Stimulated activated naive CD8-positive, alpha-beta T cell treated with anti-CD3 and anti-CD28 coated beads, Interleukin-15, amount 100 ng/mL, for 72 hours (primary cell): ENCODE measurements around the gene USP12.
"Not testable (repeated sequence)": the region's sequence is repeated elsewhere in the genome, so short reads cannot be mapped to it uniquely, and the experiment has no call there.

ENCODE experiments used
- ATAC-seq: fragments of 150-1000 bp; cut with Tn5 transposase; 2 replicates; pipeline ENCODE4 v1.10.0; 2021; ENCODE audit warnings: mild to moderate bottlenecking, moderate library complexity
- DNase-seq, 2 donors: peaks; one replicate each; pipeline ENCODE4 v3.0.0; 2021 to 2022
- H3K27ac Mint-ChIP-seq, 2 donors: one replicate each; pipeline ENCODE4 v1.8.0; 2022; ENCODE audit warnings: mild to moderate bottlenecking in 2 of 2, mixed read lengths in 2 of 2, moderate library complexity in 2 of 2
- H3K27me3 Mint-ChIP-seq: one replicate; pipeline ENCODE4 v1.8.0; 2022; ENCODE audit warnings: mixed read lengths
- H3K4me1 Mint-ChIP-seq: one replicate; pipeline ENCODE4 v1.8.0; 2022; ENCODE audit warnings: mild to moderate bottlenecking, mixed read lengths
- H3K4me3 Mint-ChIP-seq, 2 donors: one replicate each; pipeline ENCODE4 v1.8.0; 2022; ENCODE audit warnings: mild to moderate bottlenecking in 2 of 2, mixed read lengths in 2 of 2, moderate library complexity in 1 of 2
- H3K9me3 Mint-ChIP-seq, 2 donors: one replicate each; pipeline ENCODE4 v1.8.0; 2022; ENCODE audit warnings: mixed read lengths in 2 of 2

USP12 gene

DNA sequence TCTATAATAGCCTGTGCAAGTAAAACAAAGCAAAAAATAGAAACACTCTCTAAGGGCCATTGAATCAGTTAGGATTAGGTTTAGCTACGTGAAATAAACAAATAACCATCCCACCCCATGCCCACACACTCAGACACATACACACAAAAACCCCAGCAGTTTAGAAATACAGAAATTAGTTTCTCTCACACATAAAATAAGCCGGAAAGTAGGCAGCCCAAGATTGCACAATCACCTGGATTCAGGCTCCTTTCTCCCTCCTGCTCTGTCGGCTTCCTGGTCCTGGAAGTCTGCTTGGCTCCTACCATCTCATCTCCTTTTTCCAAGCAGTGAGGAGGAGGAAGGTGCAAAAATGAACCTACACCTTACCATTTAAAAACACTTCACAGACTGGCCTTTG, 22.6 kb upstream of the USP12 start:
- peaks cover 16% of the 10 kb centered on the region for H3K4me1 Mint-ChIP-seq
- no peak overlapping the region for H3K4me3 Mint-ChIP-seq
- H3K27me3 Mint-ChIP-seq = peaks cover 10% of the 10 kb centered on the region
- DNase-seq (no peak), ATAC-seq (no peak)
- no peak overlapping the region for H3K27ac Mint-ChIP-seq
- H3K9me3 Mint-ChIP-seq = peaks cover 5 to 8% of the 10 kb centered on the region in 2 donors

DNA sequence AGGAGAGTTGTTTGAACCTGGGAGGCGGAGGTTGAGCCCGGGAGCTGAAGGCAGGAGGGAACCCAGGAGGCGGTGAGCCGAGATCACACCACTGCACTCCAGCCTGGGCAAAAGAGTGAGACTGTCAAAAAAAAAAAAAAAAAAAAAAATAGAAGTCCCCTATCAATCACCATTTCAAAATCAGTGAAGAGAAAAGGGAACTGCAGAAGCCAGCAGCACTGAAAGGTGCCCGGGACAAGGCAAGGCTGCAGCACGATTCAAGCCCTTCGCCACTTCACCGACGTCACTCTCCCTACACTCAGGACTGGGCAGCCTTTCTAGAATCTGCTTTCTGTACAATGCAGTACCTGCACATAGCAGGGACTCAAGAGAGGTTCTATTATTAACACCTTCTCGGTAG, 21.9 kb upstream of the USP12 start:
- peaks cover 16% of the 10 kb centered on the region for H3K4me1 Mint-ChIP-seq
- ATAC-seq (no peak), DNase-seq (no peak)
- peak overlapping the region in 1 of 2 donors; percentile 38 for H3K27ac Mint-ChIP-seq
- peaks cover 5 to 8% of the 10 kb centered on the region in 2 donors for H3K9me3 Mint-ChIP-seq
- H3K27me3 Mint-ChIP-seq = peaks cover 10% of the 10 kb centered on the region
- H3K4me3 Mint-ChIP-seq = no peak overlapping the region

DNA sequence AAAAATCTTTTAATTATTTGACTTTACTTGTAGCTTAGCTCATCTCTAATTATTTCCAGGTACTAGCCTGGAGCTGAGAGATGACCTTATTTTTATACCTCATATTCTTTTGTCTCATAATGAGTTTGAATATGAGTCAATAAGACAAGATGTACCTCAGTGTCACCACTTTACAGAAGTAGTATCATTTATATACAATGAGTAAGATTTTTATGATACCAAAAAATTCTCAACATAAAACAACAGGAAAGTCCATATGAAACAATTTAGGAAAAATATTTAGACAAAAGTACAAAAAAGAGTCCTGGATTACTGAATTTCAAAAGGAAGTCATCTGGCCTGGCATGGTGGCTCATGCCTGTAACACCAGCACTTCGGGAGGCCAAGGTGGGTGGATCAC, 21.4 kb upstream of the USP12 start:
- H3K4me3 Mint-ChIP-seq = no peak overlapping the region

DNA sequence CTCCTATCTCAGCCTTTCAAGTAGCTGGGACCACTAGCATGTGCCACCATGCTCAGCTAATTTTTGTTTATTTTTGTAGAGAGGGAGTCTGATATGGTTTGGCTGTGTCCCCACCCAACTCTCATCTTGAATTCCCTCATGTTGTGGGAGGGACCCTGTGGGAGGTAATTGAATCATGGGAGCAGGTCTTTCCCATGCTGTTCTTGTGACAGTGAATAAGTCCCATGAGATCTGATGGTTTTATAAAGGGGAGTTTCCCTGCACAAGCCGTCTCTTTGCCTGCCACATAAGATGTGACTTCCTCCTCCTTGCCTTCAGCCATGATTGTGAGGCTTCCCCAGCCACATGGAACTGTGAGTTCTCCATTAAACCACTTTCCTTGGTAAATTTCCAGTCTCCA, 20.8 kb upstream of the USP12 start:
- Mint-ChIP-seq H3K27me3 (peaks cover 10% of the 10 kb centered on the region), H3K4me1 (peaks cover 16% of the 10 kb centered on the region)
- not testable (repeated sequence) for ATAC-seq, H3K9me3 Mint-ChIP-seq, H3K27ac Mint-ChIP-seq, H3K4me3 Mint-ChIP-seq, DNase-seq

More for the DNA sequence above, 21.4 kb upstream of the USP12 start:
- peaks cover 16% of the 10 kb centered on the region for H3K4me1 Mint-ChIP-seq
- peak overlapping the region; percentile 36 to 38 for H3K27ac Mint-ChIP-seq
- peak; percentile 54 for ATAC-seq
- H3K9me3 Mint-ChIP-seq = peaks cover 2 to 4% of the 10 kb centered on the region in 2 donors
- DNase-seq = no peak
- peaks cover 10% of the 10 kb centered on the region for H3K27me3 Mint-ChIP-seq

DNA sequence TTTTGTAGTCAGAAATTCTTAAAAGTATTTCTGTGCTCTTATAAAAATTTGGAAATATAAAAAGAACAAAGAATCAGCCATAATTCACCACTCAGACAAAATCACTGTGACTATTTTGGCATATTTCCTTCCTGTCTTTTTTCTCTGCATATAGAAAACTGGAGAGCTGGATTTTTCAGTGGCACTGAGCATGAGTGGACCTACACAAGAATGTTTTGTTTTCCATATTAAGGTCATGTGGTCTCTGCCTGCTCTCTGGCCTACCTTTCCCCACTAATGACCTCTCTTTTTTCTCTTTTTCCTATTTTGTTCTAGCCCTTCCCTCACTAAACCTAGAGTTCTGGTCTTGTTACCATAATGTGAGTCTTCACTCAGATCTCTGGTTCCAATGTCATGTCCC, 17.6 kb upstream of the USP12 start:
- peaks cover 5% of the 10 kb centered on the region for H3K27me3 Mint-ChIP-seq
- DNase-seq = no peak
- no peak overlapping the region for H3K4me3 Mint-ChIP-seq
- no peak for ATAC-seq
- no peak overlapping the region for H3K27ac Mint-ChIP-seq
- H3K9me3 Mint-ChIP-seq = no peaks in the 10 kb centered on the region
- H3K4me1 Mint-ChIP-seq = peaks cover 4% of the 10 kb centered on the region

DNA sequence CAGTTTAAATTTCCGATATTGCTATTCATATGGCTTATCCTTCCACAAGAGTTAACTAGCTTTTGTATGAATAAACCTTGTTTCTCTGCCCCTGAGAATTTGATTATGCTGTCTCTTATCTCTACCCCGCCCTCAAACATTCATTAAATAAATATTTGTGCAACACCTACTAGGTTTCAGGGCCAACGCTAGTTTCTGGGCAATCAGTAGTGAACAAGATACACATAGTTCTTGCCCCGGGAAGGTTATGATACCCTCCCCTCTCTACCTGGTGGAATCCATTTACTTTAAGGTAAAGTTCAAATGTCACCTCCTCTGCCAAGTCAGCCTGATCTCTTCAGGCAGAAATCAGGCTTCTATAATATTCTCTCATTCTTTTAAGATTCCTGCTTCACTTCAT, 16.6 kb upstream of the USP12 start:
- Mint-ChIP-seq H3K27ac (no peak overlapping the region), H3K4me3 (no peak overlapping the region), H3K9me3 (no peaks in the 10 kb centered on the region), H3K27me3 (peaks cover 5% of the 10 kb centered on the region), H3K4me1 (no peaks in the 10 kb centered on the region)
- ATAC-seq (no peak), DNase-seq (no peak)

DNA sequence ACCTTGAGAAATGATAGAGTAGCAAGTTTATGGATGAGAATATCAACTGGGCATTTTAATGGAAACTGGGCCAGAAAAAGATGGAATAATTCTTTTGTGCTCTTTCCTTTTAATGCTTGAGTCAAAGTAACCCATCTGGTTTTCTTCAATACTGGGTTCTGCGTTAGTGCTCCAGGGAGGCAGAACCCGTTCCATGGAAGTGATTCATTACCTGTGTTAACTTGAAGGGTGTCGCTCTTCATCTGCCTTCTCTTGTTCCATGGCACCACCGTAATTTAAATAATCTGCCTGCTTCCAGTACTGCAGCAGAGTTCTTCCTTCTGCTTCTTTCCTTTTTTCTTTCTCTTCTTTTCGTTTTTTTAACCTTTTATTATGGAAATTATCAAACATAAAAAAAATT, 14.7 kb upstream of the USP12 start:
- Mint-ChIP-seq H3K9me3 (no peaks in the 10 kb centered on the region), H3K27me3 (peaks cover 12% of the 10 kb centered on the region), H3K4me3 (no peak overlapping the region), H3K27ac (no peak overlapping the region), H3K4me1 (no peaks in the 10 kb centered on the region)
- DNase-seq (no peak), ATAC-seq (no peak)

DNA sequence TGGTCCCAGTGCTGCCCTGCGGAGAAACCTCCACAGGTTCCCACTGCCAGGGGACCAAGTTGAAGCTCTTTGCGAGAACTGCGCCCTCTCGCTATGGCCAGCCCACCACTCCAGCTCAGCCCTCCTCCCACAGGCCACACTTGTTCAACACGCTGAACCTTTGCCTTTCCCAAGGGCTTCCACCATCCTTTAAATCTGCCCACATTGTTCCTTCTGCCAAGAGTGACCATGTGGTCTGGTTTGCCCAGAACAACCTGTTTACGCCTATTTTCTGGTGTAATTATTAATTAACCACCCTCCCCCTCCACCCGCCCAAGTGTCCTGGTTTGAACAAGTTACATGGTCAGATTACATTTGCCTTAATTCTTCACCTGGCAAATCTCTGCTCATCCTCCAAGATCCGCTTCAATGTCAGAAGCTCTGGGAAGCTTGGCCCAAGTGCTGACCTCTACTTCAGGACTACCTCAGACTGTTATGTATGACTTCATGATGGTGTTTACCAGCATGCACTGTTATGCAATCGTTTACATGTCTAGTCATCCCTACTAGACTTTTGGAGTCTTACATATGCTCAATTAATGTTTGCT, 12.0 kb upstream of the USP12 start:
- H3K4me3 Mint-ChIP-seq = no peak overlapping the region

DNA sequence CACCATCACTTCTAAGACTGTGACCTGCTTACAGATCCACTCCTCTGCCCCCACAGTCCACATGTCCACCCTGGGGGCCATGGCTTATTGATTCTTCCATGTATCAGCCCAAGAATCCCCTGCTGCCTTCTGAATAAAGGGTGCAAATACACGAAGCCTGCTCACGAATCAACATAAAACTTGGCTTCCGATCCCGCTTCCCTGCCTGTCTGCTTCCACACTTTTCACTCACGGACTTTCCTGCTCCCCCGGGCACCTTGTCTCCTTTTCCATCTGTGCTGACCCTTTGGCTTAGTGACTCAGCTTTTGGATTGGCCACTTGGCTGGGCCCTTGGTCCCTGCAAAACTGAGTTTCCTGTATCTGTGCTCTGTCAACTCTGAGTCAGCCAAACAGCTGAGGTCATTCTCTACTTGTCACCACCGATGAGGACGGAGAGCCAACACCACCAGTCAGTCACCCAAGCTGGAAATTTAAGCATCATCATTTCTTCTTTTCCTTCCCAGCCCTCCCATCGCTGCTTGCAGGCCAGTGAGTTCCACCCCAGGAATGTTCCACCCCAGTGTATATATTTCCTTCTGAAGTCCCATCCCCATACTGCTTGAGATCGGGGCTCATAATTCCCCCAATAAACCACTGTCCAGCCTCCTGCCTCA, 11.4 kb upstream of the USP12 start:
- H3K4me1 Mint-ChIP-seq = peaks cover under 1% of the 10 kb centered on the region

More for the DNA sequence above, 12.0 kb upstream of the USP12 start:
- no peaks in the 10 kb centered on the region for H3K4me1 Mint-ChIP-seq
- no peaks in the 10 kb centered on the region for H3K9me3 Mint-ChIP-seq
- DNase-seq (no peak), ATAC-seq (no peak)
- H3K27ac Mint-ChIP-seq = no peak overlapping the region
- H3K27me3 Mint-ChIP-seq = peaks cover 12% of the 10 kb centered on the region

DNA sequence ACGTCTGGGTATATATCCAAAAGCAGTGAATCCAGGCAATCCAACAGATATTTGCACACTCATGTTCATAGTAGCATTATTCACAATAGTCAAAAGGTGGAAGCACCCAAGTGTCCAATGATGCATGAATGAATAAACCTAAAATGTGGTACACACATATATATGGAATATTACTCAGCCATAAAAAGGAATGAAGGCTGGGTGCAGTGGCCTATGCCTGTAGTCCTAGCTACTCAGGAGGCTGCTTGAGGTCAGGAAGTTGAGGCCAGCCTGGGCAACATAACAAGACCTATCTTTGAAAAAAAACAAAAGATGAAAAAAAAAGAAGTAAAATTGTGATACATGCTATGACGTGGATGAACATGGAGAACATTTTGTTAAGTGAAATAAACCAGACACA, 10.4 kb upstream of the USP12 start:
- Mint-ChIP-seq H3K27ac (no peak overlapping the region), H3K4me3 (no peak overlapping the region), H3K9me3 (no peaks in the 10 kb centered on the region), H3K27me3 (peaks cover 12% of the 10 kb centered on the region), H3K4me1 (peaks cover 6% of the 10 kb centered on the region)
- DNase-seq (no peak), ATAC-seq (no peak)

More for the DNA sequence above, 11.4 kb upstream of the USP12 start:
- Mint-ChIP-seq H3K27me3 (peaks cover 12% of the 10 kb centered on the region), H3K4me3 (no peak overlapping the region), H3K27ac (no peak overlapping the region), H3K9me3 (no peaks in the 10 kb centered on the region)
- no peak for DNase-seq
- no peak for ATAC-seq

DNA sequence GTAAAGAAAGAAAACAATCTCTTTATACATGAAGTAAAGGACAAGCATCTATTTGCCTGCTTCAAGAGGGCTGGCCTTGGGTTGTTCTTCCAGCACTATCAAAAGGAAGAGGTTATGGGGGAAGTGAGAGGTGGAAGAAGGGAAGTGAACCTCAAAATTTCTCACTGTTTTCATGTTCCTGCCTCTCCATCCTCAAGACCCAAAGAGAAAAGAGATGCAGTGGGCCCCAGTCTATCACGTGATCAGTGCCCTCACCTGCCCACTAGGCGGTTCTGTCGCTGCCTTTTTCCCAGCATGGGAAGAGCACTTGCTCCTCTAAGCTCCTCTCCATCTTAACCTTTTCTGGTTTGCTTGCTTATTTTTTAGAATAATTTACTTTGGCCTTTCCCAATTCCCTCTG, 6.2 kb upstream of the USP12 start:
- Mint-ChIP-seq H3K4me3 (no peak overlapping the region), H3K4me1 (peaks cover 31% of the 10 kb centered on the region), H3K27ac (no peak overlapping the region), H3K9me3 (no peaks in the 10 kb centered on the region), H3K27me3 (peaks cover 3% of the 10 kb centered on the region)
- ATAC-seq (no peak), DNase-seq (no peak)

DNA sequence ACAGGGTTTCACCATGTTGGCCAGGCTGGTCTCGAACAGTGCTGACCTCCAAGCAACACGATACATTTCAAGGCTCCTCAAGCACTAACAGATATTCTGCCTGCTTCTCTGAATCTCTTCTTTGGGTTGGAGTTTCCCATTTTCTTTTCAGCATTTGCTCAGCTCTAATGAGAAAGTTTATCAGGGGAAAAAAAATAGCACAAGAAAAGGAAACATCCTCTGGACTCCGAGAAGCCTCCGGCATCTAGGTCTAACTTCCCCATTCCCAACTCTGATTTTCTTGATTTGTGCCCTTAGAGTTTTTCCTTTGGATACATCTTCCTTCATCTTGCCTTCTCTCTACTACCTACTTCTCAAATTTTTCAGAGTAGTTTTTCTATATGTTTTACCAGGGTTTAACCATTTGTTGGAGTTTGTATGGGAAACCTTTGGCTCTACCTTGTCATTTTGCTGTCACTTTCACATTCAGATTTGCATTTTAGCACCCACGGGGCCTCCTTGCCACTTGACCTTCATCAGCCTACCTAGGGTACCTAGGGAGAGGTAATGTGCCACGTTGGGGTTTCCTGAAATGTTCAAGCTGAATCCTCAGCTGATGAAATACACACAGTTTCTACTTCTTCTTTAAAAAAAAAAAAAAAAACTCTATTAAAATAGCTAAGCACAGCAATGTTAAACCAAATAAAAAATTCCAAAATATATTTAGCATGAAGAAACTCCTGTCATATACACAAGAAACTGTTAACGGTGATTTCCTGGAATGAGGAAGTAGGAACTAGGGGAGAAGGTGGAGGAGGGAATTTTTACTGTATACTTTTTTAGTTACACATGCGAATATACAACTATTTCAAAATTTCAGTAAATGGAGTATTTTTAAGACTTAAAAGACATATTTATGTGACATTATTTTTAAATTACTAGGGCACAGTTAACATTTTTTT, 5.1 kb upstream of the USP12 start:
- Mint-ChIP-seq H3K9me3 (no peaks in the 10 kb centered on the region), H3K27me3 (no peaks in the 10 kb centered on the region), H3K4me3 (peak overlapping the region in 1 of 2 donors; percentile 25), H3K27ac (no peak overlapping the region), H3K4me1 (peaks cover 40% of the 10 kb centered on the region)
- DNase-seq (no peak), ATAC-seq (no peak)

DNA sequence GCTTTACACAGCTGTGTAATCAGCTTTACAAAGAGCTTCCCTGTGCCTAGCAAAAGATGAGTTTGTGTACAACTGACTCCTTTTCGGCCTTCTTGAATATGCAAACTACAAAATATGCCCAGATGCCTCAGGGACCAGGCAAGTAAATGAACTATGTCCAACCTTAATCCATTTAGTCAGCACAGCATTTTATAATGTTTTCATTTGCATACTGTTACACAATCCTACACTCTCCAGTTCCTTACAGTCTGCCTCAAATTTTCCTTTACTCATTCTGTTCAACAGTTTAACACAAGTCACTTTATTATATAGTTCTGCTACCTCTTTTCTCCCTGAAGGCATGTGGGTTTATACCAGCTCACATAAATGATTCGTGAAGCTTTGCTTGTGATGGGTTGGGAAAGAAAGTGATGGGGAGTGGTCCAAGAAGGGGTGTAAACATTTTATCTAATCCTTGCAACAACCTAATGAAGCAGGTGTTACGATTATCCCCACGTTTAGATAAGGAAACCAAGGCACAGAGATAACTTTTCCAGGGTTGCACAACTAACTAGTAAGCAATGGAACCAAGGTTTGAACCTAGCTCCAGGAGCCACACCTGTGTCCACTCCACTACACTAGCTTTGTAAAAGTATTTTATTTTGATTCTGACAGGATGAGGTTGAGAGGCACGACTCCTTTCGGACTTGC, 3.3 kb upstream of the USP12 start:
- no peak overlapping the region for H3K4me3 Mint-ChIP-seq
- no peaks in the 10 kb centered on the region for H3K27me3 Mint-ChIP-seq
- ATAC-seq = no peak
- no peak overlapping the region for H3K27ac Mint-ChIP-seq
- H3K9me3 Mint-ChIP-seq = no peaks in the 10 kb centered on the region
- no peak for DNase-seq
- peaks cover 43% of the 10 kb centered on the region for H3K4me1 Mint-ChIP-seq

DNA sequence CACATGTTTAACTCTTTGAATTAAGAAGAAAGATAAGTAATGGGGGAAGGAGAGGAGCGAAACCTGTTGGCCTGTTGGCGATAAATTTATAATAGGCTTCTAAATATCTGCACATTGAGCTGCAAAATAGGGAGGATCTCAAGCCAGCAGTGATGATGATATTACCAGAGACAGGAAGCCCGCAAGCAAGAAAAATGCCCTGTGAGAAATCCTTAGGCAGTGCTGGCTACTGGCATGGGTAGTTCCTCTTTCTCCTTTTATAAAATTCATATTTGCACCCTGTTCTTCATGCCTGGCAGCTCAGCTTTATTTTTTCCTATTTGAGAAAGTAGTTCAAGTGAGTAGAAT, 858 bp upstream of the USP12 start:
- DNase-seq (no peak), ATAC-seq (no peak)
- no peaks in the 10 kb centered on the region for H3K9me3 Mint-ChIP-seq
- H3K4me3 Mint-ChIP-seq = peak overlapping the region; percentile 78 to 91
- H3K4me1 Mint-ChIP-seq = peaks cover 62% of the 10 kb centered on the region
- H3K27ac Mint-ChIP-seq = peak overlapping the region; percentile 83 to 90
- H3K27me3 Mint-ChIP-seq = no peaks in the 10 kb centered on the region

DNA sequence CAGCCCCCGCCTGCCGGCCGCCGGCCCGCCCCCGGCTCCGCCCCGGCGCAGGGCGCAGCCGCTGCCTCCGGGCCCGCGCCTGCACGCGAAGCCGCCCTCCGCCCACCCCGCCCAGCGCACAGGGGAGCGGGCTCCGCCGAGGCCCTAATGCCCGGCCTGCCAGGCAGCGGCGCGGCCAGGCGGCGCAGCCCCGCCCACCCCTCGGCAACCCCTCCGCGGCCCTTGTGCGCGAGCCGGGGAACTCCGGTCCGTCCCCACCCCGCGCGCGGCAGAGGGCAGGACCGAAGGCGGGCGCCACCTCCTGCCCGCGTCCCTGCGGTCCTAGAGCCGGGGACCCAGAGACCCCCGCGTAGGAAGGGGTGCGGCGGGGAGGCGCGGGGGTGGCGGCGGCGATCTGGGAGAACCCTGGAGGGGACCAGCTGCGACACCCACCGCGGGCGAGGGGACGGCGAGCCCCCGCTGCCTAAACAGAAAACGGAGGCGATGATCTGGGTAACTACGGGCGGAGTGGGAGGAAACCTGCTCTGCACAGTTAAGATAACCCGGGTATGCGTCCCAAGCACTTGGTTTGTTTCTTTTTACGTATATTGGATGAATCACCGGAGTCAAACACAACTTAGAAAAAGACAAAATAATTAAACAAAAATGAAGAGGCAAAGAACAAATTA, 350 bp upstream of the USP12 start:
- Mint-ChIP-seq H3K9me3 (no peaks in the 10 kb centered on the region), H3K4me1 (peaks cover 64% of the 10 kb centered on the region), H3K4me3 (peak overlapping the region; percentile 78 to 91), H3K27ac (peak overlapping the region; percentile 83 to 90), H3K27me3 (no peaks in the 10 kb centered on the region)
- peak; percentile 90 for ATAC-seq
- peak; percentile 89 to 92 for DNase-seq
